Testis (tissue), 2 donors: Measurements from ENCODE around the gene RET.

Experiments used
- CTCF ChIP-seq, 3 experiments: fragments of 450-650 bp in 2 of 3; fragments of 200-600 bp in 1 of 3; sonication (generic) in 1 of 3; IDR thresholded peaks; one replicate each; pipeline ENCODE4 v1.5.1; 2016 to 2019; ENCODE audit warnings: antibody characterized with exemption in 3 of 3, mild to moderate bottlenecking in 2 of 3, moderate library complexity in 1 of 3
- POLR2A ChIP-seq: fragments of 450-650 bp; IDR thresholded peaks from one replicate; pipeline ENCODE4 v1.6.1; 2017; ENCODE audit warnings: antibody characterized with exemption, mild to moderate bottlenecking, moderate library complexity

DNA sequence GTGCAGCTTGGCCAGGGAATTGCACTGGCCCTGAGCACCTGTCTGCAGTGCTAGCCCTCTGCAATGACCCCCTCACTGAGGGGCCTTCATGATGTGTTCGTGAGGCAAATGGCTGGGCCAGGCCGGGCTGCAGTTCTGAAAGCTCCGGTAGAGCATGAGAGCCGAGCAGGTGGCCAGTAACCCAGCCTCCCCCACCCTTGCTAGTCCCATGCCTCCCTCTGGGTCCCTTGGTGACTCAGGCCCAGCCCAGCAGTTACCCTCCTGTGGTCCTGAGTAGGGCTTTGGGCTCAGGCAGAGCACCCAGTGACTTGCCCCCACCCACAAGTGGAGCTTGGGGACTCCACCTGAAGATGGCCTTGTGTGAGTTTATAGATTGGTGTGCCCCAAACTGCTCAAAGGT is 45.2 kb downstream of the RET start:
- TF ChIP-seq CTCF (IDR thresholded peaks at IDR 0.05) (no peak), POLR2A (no peak)
